ENCODE measurements around the gene LARGE1. TPM values are rescaled to one million over a fixed set of nuclear protein-coding genes. Genes with fewer than 3 reads are reported as not detected.
A peak's percentile ranks its signal among the peaks of the same experiment; 100 is the strongest.

LARGE1 gene
- total and polyA plus RNA-seq, 2 experiments from 2014 or later = 21.2 to 23.6 TPM

DNA sequence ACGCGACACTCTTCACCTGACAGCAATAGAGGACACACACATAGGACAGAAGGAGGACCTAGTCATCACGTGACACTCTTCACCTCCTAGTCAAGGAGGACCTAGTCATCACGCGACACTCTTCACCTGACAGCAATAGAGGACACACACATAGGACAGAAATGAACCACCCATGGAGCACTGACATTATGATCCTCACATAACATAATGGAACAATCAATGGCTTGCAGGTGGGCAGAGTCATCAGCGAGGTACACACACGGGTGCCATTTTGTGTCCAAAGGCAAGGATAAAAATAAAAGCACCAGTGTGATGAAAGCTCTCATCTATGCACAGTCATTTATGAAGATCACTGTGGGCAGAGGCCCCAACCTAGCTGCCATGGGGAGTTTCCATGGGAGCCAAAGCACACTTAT is 354.7 kb downstream of the LARGE1 start:
- Histone ChIP-seq H3K9me2 (replicated peaks; ENCODE audit: insufficient read depth) (no peaks in the 10 kb centered on the region), H3K36me3 (replicated peaks; ENCODE audit: insufficient read depth, low read depth) (no peaks in the 10 kb centered on the region), H3K79me2 (peaks cover 2% of the 10 kb centered on the region), H2AFZ (no peak overlapping the region), H3K4me3 (no peak overlapping the region), H4K20me1 (ENCODE audit: insufficient read depth, poor library complexity, severe bottlenecking) (no peaks in the 10 kb centered on the region), H3K4me1 (ENCODE audit: insufficient read depth) (peaks cover 4% of the 10 kb centered on the region), H3K4me2 (no peak overlapping the region), H3K9me3 (ENCODE audit: low read depth) (no peaks in the 10 kb centered on the region), H3K27me3 (no peaks in the 10 kb centered on the region), H3K27ac (no peak overlapping the region)
- TF ChIP-seq, protein P1, sequence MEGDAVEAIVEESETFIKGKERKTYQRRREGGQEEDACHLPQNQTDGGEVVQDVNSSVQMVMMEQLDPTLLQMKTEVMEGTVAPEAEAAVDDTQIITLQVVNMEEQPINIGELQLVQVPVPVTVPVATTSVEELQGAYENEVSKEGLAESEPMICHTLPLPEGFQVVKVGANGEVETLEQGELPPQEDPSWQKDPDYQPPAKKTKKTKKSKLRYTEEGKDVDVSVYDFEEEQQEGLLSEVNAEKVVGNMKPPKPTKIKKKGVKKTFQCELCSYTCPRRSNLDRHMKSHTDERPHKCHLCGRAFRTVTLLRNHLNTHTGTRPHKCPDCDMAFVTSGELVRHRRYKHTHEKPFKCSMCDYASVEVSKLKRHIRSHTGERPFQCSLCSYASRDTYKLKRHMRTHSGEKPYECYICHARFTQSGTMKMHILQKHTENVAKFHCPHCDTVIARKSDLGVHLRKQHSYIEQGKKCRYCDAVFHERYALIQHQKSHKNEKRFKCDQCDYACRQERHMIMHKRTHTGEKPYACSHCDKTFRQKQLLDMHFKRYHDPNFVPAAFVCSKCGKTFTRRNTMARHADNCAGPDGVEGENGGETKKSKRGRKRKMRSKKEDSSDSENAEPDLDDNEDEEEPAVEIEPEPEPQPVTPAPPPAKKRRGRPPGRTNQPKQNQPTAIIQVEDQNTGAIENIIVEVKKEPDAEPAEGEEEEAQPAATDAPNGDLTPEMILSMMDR (IDR thresholded peaks at IDR 0.05; ENCODE audit: poor library complexity) = no peak
- TF ChIP-seq EZH2 (IDR thresholded peaks at IDR 0.05; ENCODE audit: borderline replicate concordance) (no peak), EZH2phosphoT487 (IDR thresholded peaks at IDR 0.05; ENCODE audit: low read depth, severe bottlenecking, unreplicated experiment) (no peak)
- no peak for DNase-seq (ENCODE audit: low spot score)
- WGBS (ENCODE audit: low lambda C conversion rate, missing lambda C conversion rate) = 97% methylated on average over 7 of the region's 7 CpGs

DNA sequence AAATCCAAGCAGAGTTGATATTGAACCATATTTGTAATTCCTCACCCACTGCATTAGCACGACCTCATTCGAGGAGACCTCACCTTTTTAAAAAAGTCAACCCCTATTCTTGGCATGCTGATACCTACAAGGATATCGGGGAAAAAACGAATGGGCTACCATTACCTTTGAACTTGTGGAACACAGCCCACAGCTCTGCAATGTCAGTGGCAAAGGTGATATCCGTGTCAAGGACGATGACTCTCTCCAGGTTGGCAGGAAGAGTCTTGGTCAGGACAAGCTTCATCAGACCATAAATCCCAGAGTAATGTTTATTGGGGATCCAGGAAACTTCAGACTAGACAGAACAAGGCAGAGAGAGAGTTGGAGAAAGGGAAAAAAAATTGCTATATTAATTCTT is 355.6 kb downstream of the LARGE1 start:
- H3K27ac ChIP-seq = peak overlapping the region; percentile 38
- no peak for DNase-seq (ENCODE audit: low spot score)

DNA sequence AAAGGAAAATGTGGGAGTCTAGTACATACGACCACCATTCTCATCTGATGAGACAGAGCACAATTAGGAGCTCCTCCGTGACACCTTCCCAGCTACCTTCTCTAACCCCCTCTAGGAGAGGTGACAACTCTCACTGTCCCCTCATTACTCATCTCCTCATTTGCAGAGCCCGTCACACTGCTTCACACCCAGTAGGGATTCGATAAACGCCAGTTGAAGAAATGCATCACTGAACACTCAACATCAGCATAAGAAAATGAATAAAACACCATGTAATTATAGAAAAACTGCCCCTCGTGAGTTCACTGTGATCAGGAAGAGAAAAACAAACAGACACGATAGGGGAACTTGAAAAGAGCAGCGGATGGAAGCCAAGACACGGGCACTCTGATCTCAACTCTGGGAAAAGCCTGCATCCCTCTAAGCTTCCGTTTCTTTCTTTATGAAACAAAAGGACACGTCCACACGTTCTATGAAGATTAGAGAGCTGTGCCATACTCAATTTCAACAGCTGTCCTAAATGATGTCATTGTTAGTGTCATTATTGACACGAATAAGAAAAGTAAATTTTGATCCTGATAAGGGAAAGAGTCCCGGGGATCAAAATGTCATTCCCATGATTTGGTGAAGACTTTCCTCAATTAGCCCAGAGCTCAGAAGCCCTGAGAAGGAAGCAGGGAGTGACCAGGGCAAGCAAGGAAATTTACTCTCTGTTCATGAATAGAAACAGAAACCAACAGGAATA is 356.9 kb downstream of the LARGE1 start:
- 63% methylated on average over 14 of the region's 14 CpGs for WGBS (ENCODE audit: low lambda C conversion rate, missing lambda C conversion rate)
- H3K4me3 ChIP-seq = no peak overlapping the region
- H4K20me1 ChIP-seq (ENCODE audit: insufficient read depth, poor library complexity, severe bottlenecking) = no peaks in the 10 kb centered on the region
- peaks cover 4% of the 10 kb centered on the region for H3K4me1 ChIP-seq (ENCODE audit: insufficient read depth)
- H3K79me2 ChIP-seq = peaks cover 2% of the 10 kb centered on the region
- H3K9me2 ChIP-seq (replicated peaks; ENCODE audit: insufficient read depth) = no peaks in the 10 kb centered on the region
- no peaks in the 10 kb centered on the region for H3K36me3 ChIP-seq (replicated peaks; ENCODE audit: insufficient read depth, low read depth)
- no peak for TF ChIP-seq EZH2phosphoT487 (IDR thresholded peaks at IDR 0.05; ENCODE audit: low read depth, severe bottlenecking, unreplicated experiment)
- TF ChIP-seq EZH2 (IDR thresholded peaks at IDR 0.05; ENCODE audit: borderline replicate concordance) = no peak
- TF ChIP-seq, protein P1 (IDR thresholded peaks at IDR 0.05; ENCODE audit: poor library complexity) = no peak
- H3K27ac ChIP-seq = peak overlapping the region; percentile 38
- no peak overlapping the region for H2AFZ ChIP-seq
- no peaks in the 10 kb centered on the region for H3K27me3 ChIP-seq
- H3K4me2 ChIP-seq = peak overlapping the region; percentile 63
- no peak for DNase-seq (ENCODE audit: low spot score)
- H3K9me3 ChIP-seq (ENCODE audit: low read depth) = no peaks in the 10 kb centered on the region

More for the DNA sequence above, 355.6 kb downstream of the LARGE1 start:
- 87% methylated on average over 6 of the region's 6 CpGs for WGBS (ENCODE audit: low lambda C conversion rate, missing lambda C conversion rate)
- Histone ChIP-seq H4K20me1 (ENCODE audit: insufficient read depth, poor library complexity, severe bottlenecking) (no peaks in the 10 kb centered on the region), H3K79me2 (peaks cover 2% of the 10 kb centered on the region), H3K9me3 (ENCODE audit: low read depth) (no peaks in the 10 kb centered on the region), H3K27me3 (no peaks in the 10 kb centered on the region), H3K4me3 (no peak overlapping the region), H3K4me1 (ENCODE audit: insufficient read depth) (peaks cover 4% of the 10 kb centered on the region), H3K4me2 (no peak overlapping the region), H3K36me3 (replicated peaks; ENCODE audit: insufficient read depth, low read depth) (no peaks in the 10 kb centered on the region), H2AFZ (no peak overlapping the region), H3K9me2 (replicated peaks; ENCODE audit: insufficient read depth) (no peaks in the 10 kb centered on the region)
- TF ChIP-seq EZH2 (IDR thresholded peaks at IDR 0.05; ENCODE audit: borderline replicate concordance) = no peak
- no peak for TF ChIP-seq EZH2phosphoT487 (IDR thresholded peaks at IDR 0.05; ENCODE audit: low read depth, severe bottlenecking, unreplicated experiment)
- TF ChIP-seq, protein P1 (IDR thresholded peaks at IDR 0.05; ENCODE audit: poor library complexity) = no peak

All from hepatocyte (in vitro differentiated cells).